GM21723 (cell line): Measurements from ENCODE around the gene USP30.

Experiments used
- ATAC-seq: cut with Tn5 transposase; IDR thresholded peaks from one replicate; pipeline ENCODE4 v1.9.1; 2021; ENCODE audit warnings: mild to moderate bottlenecking, moderate library complexity; ENCODE audit not compliant: unreplicated experiment

Gene USP30

DNA sequence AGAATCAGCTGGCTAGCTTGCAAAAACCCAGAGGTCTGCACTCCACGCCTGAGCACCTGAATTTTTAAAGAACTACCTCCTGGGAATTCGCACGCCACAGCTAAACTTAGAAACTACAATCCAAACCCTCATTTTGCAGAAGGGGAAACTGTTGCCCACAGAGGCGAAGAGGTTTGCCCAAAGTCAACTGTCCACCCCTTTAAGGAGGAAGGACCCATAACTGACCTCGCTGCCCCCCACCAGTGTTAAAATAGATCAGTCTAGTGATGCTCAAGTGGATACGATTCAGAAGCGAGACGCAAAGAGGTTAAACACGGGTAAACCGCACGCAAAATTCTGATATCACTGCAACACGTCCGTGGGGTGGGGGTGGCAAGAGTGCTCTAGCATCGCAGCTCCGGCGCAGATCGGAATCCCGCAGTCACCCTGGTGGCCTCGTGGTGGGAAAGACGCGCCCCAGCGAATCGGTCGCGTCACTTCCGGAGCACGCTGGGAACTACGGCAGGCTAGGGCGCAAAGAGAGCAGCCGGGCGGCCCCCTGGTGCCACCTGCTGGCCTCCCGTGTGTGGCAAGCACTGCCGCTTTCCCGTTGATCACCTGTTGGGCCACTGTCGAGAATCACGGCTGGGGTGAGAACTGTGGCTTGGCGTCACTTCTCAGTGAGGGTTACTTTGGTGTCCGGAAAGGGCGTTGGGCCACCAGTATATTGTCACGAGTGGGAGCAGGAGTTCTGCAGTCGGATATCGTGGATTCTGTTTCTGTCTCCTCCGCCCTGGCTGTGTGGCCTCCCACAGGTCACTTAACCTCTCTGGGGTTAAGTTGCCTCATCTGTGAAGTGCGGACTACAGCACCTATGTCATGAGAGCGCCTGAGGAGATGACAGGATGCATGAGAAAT, 40.9 kb downstream of the USP30 start, which contains the start of gene ALKBH2:
TSS of gene ALKBH2 (minus strand) at position 451 of the 897 bp plus-strand sequence. CDS start 686 bp downstream, outside the sequence.
- peak; percentile 51 for ATAC-seq

DNA sequence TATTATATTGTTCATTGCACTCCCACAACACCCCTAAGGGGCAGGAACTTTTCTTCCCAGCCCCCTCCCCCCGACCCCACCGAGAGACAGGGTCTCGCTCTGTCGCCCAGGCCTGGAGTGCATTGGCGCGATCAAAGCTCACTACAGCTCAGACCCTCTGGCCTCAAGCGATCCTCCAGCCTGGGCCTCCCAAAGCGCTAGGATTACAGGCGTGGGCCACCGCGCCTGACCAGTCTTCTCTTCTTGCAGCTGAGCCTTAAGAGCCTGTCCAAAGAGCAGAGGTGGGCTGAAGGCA, 44.7 kb downstream of the USP30 start:
- ATAC-seq, result no peak

GRCh38 chr12:109097435-109098182, 45.2 kb downstream of the USP30 start, which contains the start of gene UNG:
Gene UNG, plus strand, starts transcription at chr12:109097597. Its CDS starts 83 bp downstream, at chr12:109097680.
- ATAC-seq, result peak; percentile 86

- ATAC-seq, result peak; percentile 41
These were observed 45.8 kb downstream of the USP30 start for GRCh38 chr12:109098183-109098604.

- no peak for ATAC-seq
These were observed 46.3 kb downstream of the USP30 start for GRCh38 chr12:109098651-109099050.

DNA sequence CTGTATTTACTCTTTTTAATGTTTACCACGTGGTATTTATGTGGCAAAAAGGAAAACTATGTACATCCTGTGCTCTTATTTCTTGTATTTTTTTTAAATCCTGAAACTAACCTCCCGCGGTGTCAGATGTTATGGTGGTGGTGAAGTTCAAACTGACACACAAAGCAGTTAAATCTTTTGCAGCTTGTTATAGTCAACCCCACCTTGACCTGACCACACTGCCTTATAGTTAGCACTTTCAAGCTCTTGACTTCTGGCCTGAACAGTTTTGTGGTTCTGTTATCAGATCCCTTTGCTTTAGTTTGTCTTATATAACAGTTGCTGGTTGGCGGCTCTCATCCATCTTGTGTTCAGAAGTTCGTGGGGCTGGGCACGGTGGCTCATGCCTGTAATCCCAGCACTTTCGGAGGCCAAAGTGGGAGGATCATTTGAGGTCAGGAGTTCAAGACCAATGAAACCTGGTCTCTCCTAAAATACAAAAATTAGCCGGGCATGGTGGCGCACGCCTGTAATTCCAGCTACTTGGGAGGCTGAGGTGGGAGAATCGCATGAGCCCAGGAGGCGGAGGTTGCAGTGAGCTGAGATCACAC, 47.1 kb downstream of the USP30 start:
- no peak for ATAC-seq

- ATAC-seq, result no peak
These were observed 48.4 kb downstream of the USP30 start for GRCh38 chr12:109100741-109101140.

GRCh38 chr12:109102491-109102890, 50.1 kb downstream of the USP30 start:
- ATAC-seq, result no peak

- ATAC-seq, result no peak
These were observed 52.8 kb downstream of the USP30 start for GRCh38 chr12:109105176-109105575.

- no peak for ATAC-seq
These were observed 57.5 kb downstream of the USP30 start for GRCh38 chr12:109109746-109110350.

DNA sequence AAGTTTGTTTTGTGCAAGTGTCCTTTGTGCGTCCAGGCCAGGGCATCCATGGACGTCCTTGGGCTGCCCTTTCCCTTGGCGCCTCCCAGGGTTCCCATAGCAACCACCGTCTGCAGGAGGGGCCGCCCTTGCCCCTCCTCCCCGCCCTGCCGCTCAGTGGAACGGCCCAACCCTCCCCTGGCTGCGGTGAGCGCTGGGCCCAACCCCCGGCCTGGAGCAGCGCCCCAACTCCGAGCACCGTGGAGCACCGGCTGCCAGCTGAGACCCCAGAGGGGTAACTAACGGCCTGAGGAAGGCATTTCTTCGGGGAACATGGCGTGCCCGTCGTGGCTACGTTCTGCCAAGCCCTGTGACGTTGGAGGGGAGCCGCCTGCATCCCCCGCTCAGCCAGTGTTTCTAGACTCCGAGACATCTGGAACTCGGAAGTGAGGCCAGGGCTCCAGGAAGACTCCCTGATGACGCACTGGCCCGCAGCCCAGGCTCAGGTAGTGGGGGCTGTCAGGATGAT, 58.7 kb downstream of the USP30 start:
- peak; percentile 83 for ATAC-seq

DNA sequence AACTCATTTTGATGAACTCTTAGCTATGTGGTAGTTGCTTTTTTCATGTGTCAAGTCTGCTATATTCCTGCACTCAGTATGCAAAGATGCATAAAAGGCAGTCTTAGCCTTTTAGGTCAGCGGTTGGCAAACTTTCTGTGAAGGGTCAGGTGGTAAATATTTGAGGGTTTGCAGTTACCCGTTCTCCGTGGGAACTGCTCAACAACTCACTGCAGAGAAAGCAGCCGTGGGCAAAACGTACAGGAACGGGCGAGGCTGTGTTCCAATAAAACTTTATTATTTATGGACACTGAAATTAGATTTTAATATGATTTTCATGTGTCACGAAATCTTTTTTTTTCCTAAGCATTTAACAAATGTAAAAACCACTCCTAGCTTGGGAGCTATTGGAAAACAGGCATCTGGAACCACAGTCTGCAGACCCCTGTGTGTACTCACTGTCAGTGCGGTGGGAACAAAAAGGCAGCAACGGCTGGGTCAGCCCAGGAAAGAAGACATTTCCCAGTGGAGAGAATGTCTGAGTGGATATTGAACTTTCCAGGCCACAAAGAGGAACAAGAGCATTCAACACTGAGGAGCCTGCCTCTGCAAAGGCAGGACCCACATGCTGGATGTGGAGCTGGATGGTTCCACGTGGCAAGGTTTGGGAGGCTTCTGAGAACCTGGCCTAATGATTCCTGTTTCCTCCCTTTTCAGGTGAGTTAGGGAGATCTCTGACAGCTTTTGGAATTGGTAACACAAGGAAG, 60.5 kb downstream of the USP30 start:
- ATAC-seq, result no peak

- no peak for ATAC-seq
These were observed 61.4 kb downstream of the USP30 start for GRCh38 chr12:109113661-109114321.

DNA sequence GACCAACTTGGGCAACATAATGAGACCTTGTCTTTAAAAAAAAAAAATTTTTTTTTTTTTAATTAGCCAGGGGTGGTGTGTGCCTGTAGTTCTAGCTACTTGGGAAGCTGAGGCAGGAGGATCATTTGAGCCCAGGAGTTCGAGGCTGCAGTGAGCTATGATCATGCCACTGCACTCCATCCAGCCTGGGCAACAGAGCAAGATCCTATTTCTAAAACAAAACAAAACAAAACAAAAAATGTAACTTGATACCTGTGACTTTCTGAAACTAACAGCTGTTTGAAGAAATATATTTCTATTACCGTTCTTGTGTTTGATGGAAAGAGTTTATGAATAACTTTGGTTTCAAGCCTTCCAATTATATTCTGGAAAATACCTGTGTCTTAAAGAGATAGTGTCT, 62.3 kb downstream of the USP30 start:
- ATAC-seq, result no peak

- ATAC-seq, result no peak
These were observed 63.0 kb downstream of the USP30 start for GRCh38 chr12:109115404-109115757.

DNA sequence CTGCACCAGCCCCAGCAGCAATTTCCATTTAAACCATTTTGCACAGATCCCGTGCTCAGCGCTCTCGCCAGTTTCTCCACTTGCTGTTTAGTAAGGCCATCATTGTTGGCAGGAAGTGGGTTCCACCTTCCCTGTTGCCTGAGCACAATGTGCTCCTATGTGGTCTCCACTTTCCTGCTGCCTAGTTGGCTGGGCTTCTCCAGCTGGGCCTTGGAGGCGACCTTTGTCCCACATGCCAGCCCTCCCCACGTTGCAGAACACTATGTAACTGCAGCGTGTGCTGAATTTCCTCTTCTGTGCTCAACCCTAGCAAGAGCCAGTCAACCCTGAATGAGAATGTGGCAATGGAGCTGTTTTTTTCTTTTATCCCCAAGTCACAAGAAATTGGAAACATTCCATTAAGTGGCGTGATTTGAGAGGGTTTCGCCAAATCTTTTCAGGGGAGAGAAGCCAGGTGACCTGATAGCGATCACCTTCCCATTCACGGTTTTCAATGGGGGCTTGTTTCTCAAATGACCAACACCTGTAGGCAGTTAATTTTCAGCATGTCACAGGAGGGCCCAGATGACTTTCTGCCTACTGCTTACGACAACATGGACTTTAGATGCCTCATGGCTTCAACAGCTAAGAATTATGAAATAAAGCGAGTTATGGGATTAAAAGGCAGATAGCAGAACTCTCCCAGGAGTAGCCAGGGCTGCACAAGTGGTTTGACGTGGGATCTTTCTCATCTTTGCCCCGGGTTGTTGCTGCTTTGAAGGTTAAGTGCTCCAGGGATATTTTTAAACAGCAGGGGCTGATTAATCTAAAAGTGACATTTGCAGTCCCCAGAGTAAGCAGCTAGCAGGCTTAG, 63.6 kb downstream of the USP30 start, which contains the start of gene ACACB:
TSS of gene ACACB (plus strand) at position 830 of the 853 bp plus-strand sequence. CDS start 22,819 bp downstream, outside the sequence.
- ATAC-seq, result no peak

- ATAC-seq, result no peak
These were observed 64.2 kb downstream of the USP30 start for GRCh38 chr12:109116611-109116949.

DNA sequence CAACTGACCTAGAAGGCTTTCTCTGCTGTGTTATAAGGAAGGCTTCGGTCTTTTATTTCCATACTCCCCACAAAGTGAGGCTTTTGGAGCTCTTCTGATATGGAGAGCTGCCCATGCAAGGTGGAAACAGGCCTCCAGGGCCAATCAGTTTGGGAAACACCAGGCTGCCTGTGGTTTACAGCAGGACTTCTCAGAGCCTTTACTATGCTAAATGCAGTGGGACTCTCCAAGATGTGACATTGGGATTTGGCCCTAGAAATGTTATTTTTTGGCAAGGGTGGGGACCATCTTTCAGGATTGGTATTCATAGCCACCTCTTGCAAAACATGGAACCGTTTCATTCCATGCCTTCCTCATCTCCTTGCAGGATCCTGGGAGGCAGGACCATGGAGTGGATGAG, 67.7 kb downstream of the USP30 start:
- no peak for ATAC-seq

DNA sequence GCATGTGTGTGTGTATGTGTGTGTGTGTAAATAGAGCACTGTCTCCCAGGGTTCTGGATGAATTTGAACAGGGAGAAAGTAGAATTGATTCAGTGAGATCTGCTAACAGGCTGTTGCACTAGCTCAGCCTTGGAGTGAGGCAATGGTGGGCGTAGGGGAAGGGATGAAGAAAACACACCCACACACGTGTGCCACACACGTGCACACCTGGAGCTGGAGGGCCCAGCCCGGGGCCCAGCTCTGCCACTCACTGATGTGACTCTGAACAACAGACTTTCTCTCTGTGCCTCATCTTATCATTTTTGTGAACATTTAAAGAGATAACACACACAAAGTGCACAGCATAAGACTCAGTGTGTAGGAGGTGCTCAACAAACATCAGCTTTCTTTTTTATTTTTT, 68.2 kb downstream of the USP30 start:
- no peak for ATAC-seq
